ENCODE measurements around the gene OOSP1.

Gene OOSP1

GRCh38 chr11:59931688-59932087 lies 6.5 kb upstream of the OOSP1 start:
- Histone ChIP-seq H3K27me3 (replicated peaks) (no peaks in the 10 kb centered on the region), H3K36me3 (replicated peaks) (no peaks in the 10 kb centered on the region), H3K4me3 (ENCODE audit: low read depth, low read length) (no peak overlapping the region), H3K27ac (no peak overlapping the region)
- no peak for DNase-seq
- TF ChIP-seq, protein P1, sequence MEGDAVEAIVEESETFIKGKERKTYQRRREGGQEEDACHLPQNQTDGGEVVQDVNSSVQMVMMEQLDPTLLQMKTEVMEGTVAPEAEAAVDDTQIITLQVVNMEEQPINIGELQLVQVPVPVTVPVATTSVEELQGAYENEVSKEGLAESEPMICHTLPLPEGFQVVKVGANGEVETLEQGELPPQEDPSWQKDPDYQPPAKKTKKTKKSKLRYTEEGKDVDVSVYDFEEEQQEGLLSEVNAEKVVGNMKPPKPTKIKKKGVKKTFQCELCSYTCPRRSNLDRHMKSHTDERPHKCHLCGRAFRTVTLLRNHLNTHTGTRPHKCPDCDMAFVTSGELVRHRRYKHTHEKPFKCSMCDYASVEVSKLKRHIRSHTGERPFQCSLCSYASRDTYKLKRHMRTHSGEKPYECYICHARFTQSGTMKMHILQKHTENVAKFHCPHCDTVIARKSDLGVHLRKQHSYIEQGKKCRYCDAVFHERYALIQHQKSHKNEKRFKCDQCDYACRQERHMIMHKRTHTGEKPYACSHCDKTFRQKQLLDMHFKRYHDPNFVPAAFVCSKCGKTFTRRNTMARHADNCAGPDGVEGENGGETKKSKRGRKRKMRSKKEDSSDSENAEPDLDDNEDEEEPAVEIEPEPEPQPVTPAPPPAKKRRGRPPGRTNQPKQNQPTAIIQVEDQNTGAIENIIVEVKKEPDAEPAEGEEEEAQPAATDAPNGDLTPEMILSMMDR (IDR thresholded peaks at IDR 0.05; ENCODE audit: low read depth, low read length, missing control alignments) = no peak
- in situ Hi-C loops (cut with HindIII; ENCODE audit: low pct_ligation_motif_present, low sequenced_read_pairs) = no loop called here

DNA sequence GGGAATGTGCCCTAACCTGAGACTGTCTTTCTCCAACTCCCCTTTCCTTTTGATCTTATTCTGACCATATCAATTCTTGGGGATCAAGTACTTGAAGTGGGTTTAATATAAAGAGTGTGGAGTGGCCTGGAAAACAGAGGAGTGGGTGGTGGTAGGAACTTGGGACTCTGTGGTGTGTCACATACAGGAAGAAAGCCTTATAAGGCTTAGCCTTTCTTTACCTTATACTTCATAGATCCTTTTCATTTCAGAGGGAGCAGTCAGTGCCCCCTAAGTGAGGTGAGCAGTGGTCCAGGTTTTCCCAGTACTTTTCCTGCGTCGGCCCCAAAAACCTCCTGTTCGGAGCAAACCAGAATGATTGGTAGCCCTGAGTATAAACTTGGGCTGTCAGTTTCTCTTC lies 486 bp downstream of the OOSP1 start:
- Histone ChIP-seq H3K4me3 (ENCODE audit: low read depth, low read length) (no peak overlapping the region), H3K36me3 (replicated peaks) (no peaks in the 10 kb centered on the region)
- in situ Hi-C loops (cut with HindIII; ENCODE audit: low pct_ligation_motif_present, low sequenced_read_pairs) = no loop called here

GRCh38 chr11:59939482-59939881 lies 1.2 kb downstream of the OOSP1 start:
- Histone ChIP-seq H3K36me3 (replicated peaks) (no peaks in the 10 kb centered on the region), H3K4me3 (ENCODE audit: low read depth, low read length) (no peak overlapping the region), H3K27ac (no peak overlapping the region), H3K27me3 (replicated peaks) (no peaks in the 10 kb centered on the region)
- DNase-seq = no peak
- TF ChIP-seq, protein P1 (IDR thresholded peaks at IDR 0.05; ENCODE audit: low read depth, low read length, missing control alignments) = no peak
- in situ Hi-C loops (cut with HindIII; ENCODE audit: low pct_ligation_motif_present, low sequenced_read_pairs) = no loop called here

More for the DNA sequence above, 486 bp downstream of the OOSP1 start:
- H3K27ac ChIP-seq = no peak overlapping the region
- H3K27me3 ChIP-seq (replicated peaks) = no peaks in the 10 kb centered on the region
- TF ChIP-seq, protein P1 (IDR thresholded peaks at IDR 0.05; ENCODE audit: low read depth, low read length, missing control alignments) = no peak
- DNase-seq = no peak

GRCh38 chr11:59941091-59941490 lies 2.9 kb downstream of the OOSP1 start:
- no peak overlapping the region for H3K4me3 ChIP-seq (ENCODE audit: low read depth, low read length)
- no peaks in the 10 kb centered on the region for H3K36me3 ChIP-seq (replicated peaks)
- H3K27ac ChIP-seq = no peak overlapping the region
- in situ Hi-C loops (cut with HindIII; ENCODE audit: low pct_ligation_motif_present, low sequenced_read_pairs) = no loop called here
- no peak for DNase-seq
- no peaks in the 10 kb centered on the region for H3K27me3 ChIP-seq (replicated peaks)
- TF ChIP-seq, protein P1 (IDR thresholded peaks at IDR 0.05; ENCODE audit: low read depth, low read length, missing control alignments) = no peak

- no peaks in the 10 kb centered on the region for H3K36me3 ChIP-seq (replicated peaks)
- H3K27ac ChIP-seq = no peak overlapping the region
- DNase-seq = no peak
- in situ Hi-C loops (cut with HindIII; ENCODE audit: low pct_ligation_motif_present, low sequenced_read_pairs) = no loop called here
- H3K27me3 ChIP-seq (replicated peaks) = no peaks in the 10 kb centered on the region
- TF ChIP-seq, protein P1 (IDR thresholded peaks at IDR 0.05; ENCODE audit: low read depth, low read length, missing control alignments) = no peak
- H3K4me3 ChIP-seq (ENCODE audit: low read depth, low read length) = no peak overlapping the region
Measured at GRCh38 chr11:59943997-59944714, 5.9 kb downstream of the OOSP1 start.

- Histone ChIP-seq H3K36me3 (replicated peaks) (no peaks in the 10 kb centered on the region), H3K4me3 (ENCODE audit: low read depth, low read length) (no peak overlapping the region), H3K27ac (no peak overlapping the region), H3K27me3 (replicated peaks) (no peaks in the 10 kb centered on the region)
- DNase-seq = no peak
- TF ChIP-seq, protein P1 (IDR thresholded peaks at IDR 0.05; ENCODE audit: low read depth, low read length, missing control alignments) = no peak
- in situ Hi-C loops (cut with HindIII; ENCODE audit: low pct_ligation_motif_present, low sequenced_read_pairs) = no loop called here
Measured at GRCh38 chr11:59944720-59945119, 6.5 kb downstream of the OOSP1 start.
